ENCODE measurements around the gene ABR.

GRCh38 chr17:976312-976711, 203.5 kb downstream of the ABR start:
- TF ChIP-seq CTCF (IDR thresholded peaks at IDR 0.05) (no peak), ZFX (IDR thresholded peaks at IDR 0.05; ENCODE audit: borderline replicate concordance) (no peak)

All from 22Rv1 (cell line).